Caki2 (cell line): ENCODE measurements around the gene TMEM169. TPM values are rescaled to one million over a fixed set of nuclear protein-coding genes. Genes with fewer than 3 reads are reported as not detected.
A peak's percentile ranks its signal among the peaks of the same experiment; 100 is the strongest.

Source experiments
- DNase-seq: peaks from one replicate; pipeline ENCODE4 v3.0.0-alpha.2; 2015; ENCODE audit warnings: low read depth
- in situ Hi-C: cut with HindIII; loops from 2 replicates; pipeline ENCODE4 v1.10.0; 2016; ENCODE audit warnings: low sequenced_read_pairs, low pct_unique_long_range_greater_than_20kb, mixed read lengths
- total RNA-seq: library from RNA; depleted of rRNA; stranded (reverse); fragments of >200 nt; shearing (Covaris generic); gene quantifications from 2 replicates; pipeline ENCODE4 v1.2.3, GENCODE V29; 2014; ENCODE audit warnings: low replicate concordance

Gene TMEM169
- total RNA-seq, 1 experiment from 2014 or later, result 5.5 TPM

- in situ Hi-C loops, result no loop called here
- DNase-seq, result no peak
These were observed 10.9 kb downstream of the TMEM169 start for GRCh38 chr2:216092646-216093045.

- no peak for DNase-seq
- in situ Hi-C loops, result no loop called here
These were observed 13.0 kb downstream of the TMEM169 start for GRCh38 chr2:216094701-216095100.

GRCh38 chr2:216098421-216099334, 17.0 kb downstream of the TMEM169 start:
- no peak for DNase-seq
- in situ Hi-C loops, result no loop called here

GRCh38 chr2:216101109-216101508, 19.4 kb downstream of the TMEM169 start:
- in situ Hi-C loops, result no loop called here
- DNase-seq, result no peak

GRCh38 chr2:216103213-216103612, 21.5 kb downstream of the TMEM169 start:
- in situ Hi-C loops, result no loop called here
- DNase-seq, result no peak

GRCh38 chr2:216104691-216105090, 23.0 kb downstream of the TMEM169 start:
- in situ Hi-C loops, result no loop called here

GRCh38 chr2:216107320-216107719, 25.6 kb downstream of the TMEM169 start:
- DNase-seq, result no peak

More at GRCh38 chr2:216104691-216105090, 23.0 kb downstream of the TMEM169 start:
- no peak for DNase-seq

GRCh38 chr2:216107760-216108159, 26.0 kb downstream of the TMEM169 start:
- in situ Hi-C loops, result no loop called here
- no peak for DNase-seq

More at GRCh38 chr2:216107320-216107719, 25.6 kb downstream of the TMEM169 start:
- in situ Hi-C loops, result no loop called here

- in situ Hi-C loops, result no loop called here
- DNase-seq, result no peak
These were observed 26.7 kb downstream of the TMEM169 start for GRCh38 chr2:216108310-216108966.

GRCh38 chr2:216108967-216109921, 27.5 kb downstream of the TMEM169 start, which contains the start of gene XRCC5:
Gene XRCC5 (plus strand): TSS chr2:216109348. CDS start chr2:216109437, 89 bp downstream.
- DNase-seq, result peak; percentile 94
- in situ Hi-C loops, result no loop called here

GRCh38 chr2:216109962-216110614, 28.4 kb downstream of the TMEM169 start:
- in situ Hi-C loops, result no loop called here
- peak; percentile 44 for DNase-seq

GRCh38 chr2:216110620-216111019, 28.9 kb downstream of the TMEM169 start:
- in situ Hi-C loops, result no loop called here
- no peak for DNase-seq

- in situ Hi-C loops, result no loop called here
- DNase-seq, result no peak
These were observed 29.4 kb downstream of the TMEM169 start for GRCh38 chr2:216111122-216111521.

GRCh38 chr2:216112926-216113325, 31.2 kb downstream of the TMEM169 start:
- DNase-seq, result no peak
- in situ Hi-C loops, result no loop called here

- no peak for DNase-seq
- in situ Hi-C loops, result no loop called here
These were observed 31.9 kb downstream of the TMEM169 start for GRCh38 chr2:216113572-216113971.

- in situ Hi-C loops, result no loop called here
- DNase-seq, result no peak
These were observed 32.6 kb downstream of the TMEM169 start for GRCh38 chr2:216114382-216114713.

- DNase-seq, result peak; percentile 97
- in situ Hi-C loops, result no loop called here
These were observed 33.2 kb downstream of the TMEM169 start for GRCh38 chr2:216114714-216115531.
